Tibial artery (tissue), 4 donors: ENCODE data around the gene SORL1-AS1.
"Not testable (repeated sequence)": the region's sequence is repeated elsewhere in the genome, so short reads cannot be mapped to it uniquely, and the experiment has no call there.

Experiments
- DNase-seq, 2 donors: peaks; one replicate each; pipeline ENCODE4 v3.0.0-alpha.2; 2019
- H3K27ac ChIP-seq, 2 donors: fragments of 200-600 bp; sonication (generic) in 1 of 2; 1 replicate in 1 of 2; 2 replicates in 1 of 2; pipeline ENCODE4 v1.5.1; 2018 to 2019; ENCODE audit warnings: mild to moderate bottlenecking in 1 of 2
- H3K27me3 ChIP-seq, 2 donors: fragments of 200-600 bp; sonication (generic) in 1 of 2; one replicate each; pipeline versions ENCODE4 v1.5.1 to v1.6.0; 2016 to 2019
- H3K36me3 ChIP-seq, 3 donors: fragments of 200-600 bp; sonication (generic) in 2 of 3; one replicate each; pipeline ENCODE4 v1.5.1; 2016 to 2019; ENCODE audit warnings: mild to moderate bottlenecking in 2 of 3
- H3K4me1 ChIP-seq, 4 donors: fragments of 200-600 bp; sonication (generic) in 2 of 4; 1 replicate in 3 of 4; 2 replicates in 1 of 4; pipeline ENCODE4 v1.5.1; 2016 to 2019
- H3K4me3 ChIP-seq, 2 donors: fragments of 200-600 bp; sonication (generic) in 1 of 2; 1 replicate in 1 of 2; 2 replicates in 1 of 2; pipeline ENCODE4 v1.5.1; 2018 to 2019; ENCODE audit warnings: mild to moderate bottlenecking in 2 of 2
- H3K9me3 ChIP-seq, 3 donors: fragments of 200-600 bp; sonication (generic) in 1 of 3; one replicate each; pipeline ENCODE4 v1.5.1; 2016 to 2019
- intact Hi-C: fragments of 100-400 bp; cut with DNase I; formaldehyde crosslinking; loops from one replicate; pipeline ENCODE4 v1.15.0; 2023; ENCODE audit warnings: low total_unique reads
- TF ChIP-seq, protein P1 (sequence below), 2 experiments: fragments of 200-600 bp in 1 of 2; fragments of 450-650 bp in 1 of 2; IDR thresholded peaks; one replicate each; pipeline ENCODE4 v1.5.1; 2017 to 2019; ENCODE audit warnings: antibody characterized with exemption in 2 of 2, mild to moderate bottlenecking in 1 of 2, moderate library complexity in 1 of 2

The SORL1-AS1 gene

DNA sequence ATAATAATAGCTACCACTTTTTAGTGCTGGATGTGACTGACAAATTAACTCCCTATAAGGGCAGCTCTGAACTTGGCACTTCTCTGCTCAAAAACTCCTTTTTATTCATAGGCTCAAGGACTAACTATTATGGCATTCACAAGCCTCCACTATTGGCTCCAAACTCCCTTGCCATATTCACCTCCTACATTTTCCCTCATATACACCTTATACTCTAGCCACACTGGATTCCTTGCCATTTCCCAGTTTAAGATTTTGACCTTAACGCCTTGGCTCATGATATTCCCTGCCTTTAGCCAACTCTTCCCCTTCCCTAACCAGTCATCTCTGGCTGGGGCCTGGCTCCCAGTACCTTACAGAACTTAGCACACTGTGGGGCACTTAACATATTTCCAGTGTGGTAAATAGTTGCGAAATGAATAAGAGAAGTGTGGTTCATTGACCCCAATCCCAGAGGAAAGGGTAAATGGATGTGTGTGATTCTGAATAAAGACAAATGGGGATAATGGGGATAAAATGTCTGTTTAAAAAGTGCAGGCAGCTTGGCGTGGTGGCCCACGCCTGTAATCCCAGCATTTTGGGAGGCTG lies 40.7 kb downstream of the SORL1-AS1 start:
- no peak overlapping the region for H3K27ac ChIP-seq
- no peaks in the 10 kb centered on the region for H3K9me3 ChIP-seq
- TF ChIP-seq, protein P1, sequence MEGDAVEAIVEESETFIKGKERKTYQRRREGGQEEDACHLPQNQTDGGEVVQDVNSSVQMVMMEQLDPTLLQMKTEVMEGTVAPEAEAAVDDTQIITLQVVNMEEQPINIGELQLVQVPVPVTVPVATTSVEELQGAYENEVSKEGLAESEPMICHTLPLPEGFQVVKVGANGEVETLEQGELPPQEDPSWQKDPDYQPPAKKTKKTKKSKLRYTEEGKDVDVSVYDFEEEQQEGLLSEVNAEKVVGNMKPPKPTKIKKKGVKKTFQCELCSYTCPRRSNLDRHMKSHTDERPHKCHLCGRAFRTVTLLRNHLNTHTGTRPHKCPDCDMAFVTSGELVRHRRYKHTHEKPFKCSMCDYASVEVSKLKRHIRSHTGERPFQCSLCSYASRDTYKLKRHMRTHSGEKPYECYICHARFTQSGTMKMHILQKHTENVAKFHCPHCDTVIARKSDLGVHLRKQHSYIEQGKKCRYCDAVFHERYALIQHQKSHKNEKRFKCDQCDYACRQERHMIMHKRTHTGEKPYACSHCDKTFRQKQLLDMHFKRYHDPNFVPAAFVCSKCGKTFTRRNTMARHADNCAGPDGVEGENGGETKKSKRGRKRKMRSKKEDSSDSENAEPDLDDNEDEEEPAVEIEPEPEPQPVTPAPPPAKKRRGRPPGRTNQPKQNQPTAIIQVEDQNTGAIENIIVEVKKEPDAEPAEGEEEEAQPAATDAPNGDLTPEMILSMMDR (IDR thresholded peaks at IDR 0.05) = no peak
- intact Hi-C loops = no loop called here
- no peak for DNase-seq
- H3K36me3 ChIP-seq = no peaks in the 10 kb centered on the region
- H3K4me3 ChIP-seq = no peak overlapping the region
- H3K27me3 ChIP-seq = no peaks in the 10 kb centered on the region
- H3K4me1 ChIP-seq = peaks cover 0 to 17% (median 8%) of the 10 kb centered on the region in 4 donors

DNA sequence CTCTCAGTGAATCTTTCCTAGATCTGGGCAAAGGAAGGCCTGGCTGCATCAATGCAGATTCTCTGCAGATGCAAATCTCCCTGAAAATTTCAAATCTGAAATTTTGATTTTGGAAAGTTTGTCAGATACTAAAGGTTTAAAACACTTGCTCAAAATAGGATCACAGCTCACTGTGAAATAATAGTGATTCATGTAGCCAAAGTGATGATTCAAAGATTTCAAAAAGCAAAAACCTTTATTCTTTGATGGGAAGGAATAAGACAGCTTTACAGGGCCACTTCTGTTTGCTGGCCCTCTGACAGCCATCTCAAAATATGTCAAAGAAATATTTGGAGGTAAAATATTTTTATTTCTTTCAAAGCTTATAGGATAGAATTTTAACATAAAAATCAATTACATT lies 41.4 kb downstream of the SORL1-AS1 start:
- DNase-seq, H3K9me3 ChIP-seq, intact Hi-C loops, H3K4me1 ChIP-seq, H3K36me3 ChIP-seq, H3K4me3 ChIP-seq, H3K27me3 ChIP-seq, H3K27ac ChIP-seq: not testable (repeated sequence)

DNA sequence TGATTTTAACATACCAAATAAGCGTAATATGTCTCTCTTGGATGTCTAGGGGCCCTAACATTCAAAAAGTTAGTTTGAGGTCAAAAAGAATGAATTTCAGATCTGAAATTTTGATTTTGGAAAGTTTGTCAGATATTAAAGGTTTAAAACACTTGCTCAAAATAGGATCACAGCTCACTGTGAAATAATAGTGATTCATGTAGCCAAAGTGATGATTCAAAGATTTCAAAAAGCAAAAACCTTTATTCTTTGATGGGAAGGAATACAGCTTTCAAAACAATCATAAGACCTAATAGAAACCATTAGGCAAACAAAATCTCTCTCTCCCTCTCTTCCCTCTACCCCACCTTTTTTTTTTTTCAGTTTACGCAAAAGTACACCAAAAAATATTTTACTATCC lies 42.7 kb downstream of the SORL1-AS1 start:
- H3K4me1 ChIP-seq, H3K27ac ChIP-seq, H3K4me3 ChIP-seq, intact Hi-C loops, DNase-seq, H3K9me3 ChIP-seq, H3K36me3 ChIP-seq, H3K27me3 ChIP-seq: not testable (repeated sequence)

DNA sequence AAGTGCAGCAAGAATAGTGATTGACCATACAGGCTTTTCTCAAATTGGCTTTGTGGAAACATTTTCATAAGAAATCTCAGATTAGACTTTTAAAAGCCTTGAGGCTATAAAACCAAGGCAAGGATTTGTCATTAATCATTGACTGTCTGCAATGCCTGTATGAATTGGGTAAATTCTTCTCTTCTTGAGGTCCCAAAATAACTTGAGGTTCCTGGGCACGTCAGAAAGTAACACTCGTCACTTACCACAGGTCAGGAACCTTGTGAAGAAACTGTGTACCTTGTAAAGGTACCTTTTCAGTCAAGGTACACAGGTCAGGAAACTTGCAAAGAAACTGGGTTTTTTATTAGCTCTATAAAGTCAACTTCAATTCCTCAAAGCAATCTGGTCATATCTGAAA lies 43.9 kb downstream of the SORL1-AS1 start:
- intact Hi-C loops = no loop called here
- TF ChIP-seq, protein P1 (IDR thresholded peaks at IDR 0.05) = no peak

DNA sequence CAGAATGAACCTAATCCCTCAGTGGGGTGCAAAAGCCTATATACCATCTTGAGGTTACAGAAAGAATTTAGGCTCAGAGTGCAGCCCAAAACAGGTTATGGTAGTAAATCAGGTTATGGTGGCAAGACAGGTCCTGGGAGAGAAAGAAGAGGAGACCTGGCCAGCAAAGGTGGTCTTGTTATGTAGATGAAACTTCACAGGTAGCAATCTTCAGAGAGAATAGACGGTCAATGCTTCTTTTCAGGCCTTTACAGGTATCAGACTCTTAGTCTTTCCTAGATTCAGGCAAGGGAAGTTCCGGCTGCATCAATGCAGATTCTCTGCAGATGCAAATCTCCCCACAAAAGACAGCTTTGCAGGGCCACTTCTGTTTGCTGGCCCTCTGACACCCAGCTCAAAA lies 46.5 kb downstream of the SORL1-AS1 start:
- intact Hi-C loops = no loop called here
- no peaks in the 10 kb centered on the region for H3K36me3 ChIP-seq
- DNase-seq = no peak
- no peaks in the 10 kb centered on the region for H3K9me3 ChIP-seq
- H3K27me3 ChIP-seq = no peaks in the 10 kb centered on the region
- no peak overlapping the region for H3K4me3 ChIP-seq
- no peak overlapping the region for H3K27ac ChIP-seq
- TF ChIP-seq, protein P1 (IDR thresholded peaks at IDR 0.05) = no peak
- no peaks in the 10 kb centered on the region for H3K4me1 ChIP-seq

More for the DNA sequence above, 43.9 kb downstream of the SORL1-AS1 start:
- no peak overlapping the region for H3K27ac ChIP-seq
- H3K27me3 ChIP-seq = no peaks in the 10 kb centered on the region
- no peak overlapping the region for H3K4me3 ChIP-seq
- no peaks in the 10 kb centered on the region for H3K4me1 ChIP-seq
- DNase-seq = no peak
- H3K36me3 ChIP-seq = no peaks in the 10 kb centered on the region
- H3K9me3 ChIP-seq = no peaks in the 10 kb centered on the region

DNA sequence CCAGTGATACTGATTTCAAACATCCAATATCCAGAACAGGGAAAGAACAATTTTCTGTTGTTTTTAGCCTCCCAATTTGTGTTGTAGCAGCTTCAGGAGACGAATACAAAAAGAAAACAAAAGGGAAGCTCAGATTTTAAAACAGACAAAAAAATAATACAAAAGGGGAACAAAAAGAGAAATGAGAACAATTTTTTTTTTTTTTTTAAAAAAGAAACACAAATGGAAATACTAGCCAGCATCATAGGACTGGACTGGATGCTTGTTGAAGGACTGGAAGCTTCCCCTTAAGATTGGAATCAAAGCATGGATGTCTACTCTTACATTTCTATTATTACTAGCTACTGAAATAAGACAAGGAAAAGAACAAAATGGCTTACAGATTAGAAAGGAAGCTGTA lies 47.1 kb downstream of the SORL1-AS1 start:
- H3K4me3 ChIP-seq = no peak overlapping the region
- TF ChIP-seq, protein P1 (IDR thresholded peaks at IDR 0.05) = no peak
- H3K4me1 ChIP-seq = no peaks in the 10 kb centered on the region
- intact Hi-C loops = no loop called here
- DNase-seq = no peak
- H3K36me3 ChIP-seq = no peaks in the 10 kb centered on the region
- H3K27me3 ChIP-seq = no peaks in the 10 kb centered on the region
- H3K27ac ChIP-seq = no peak overlapping the region
- no peaks in the 10 kb centered on the region for H3K9me3 ChIP-seq

DNA sequence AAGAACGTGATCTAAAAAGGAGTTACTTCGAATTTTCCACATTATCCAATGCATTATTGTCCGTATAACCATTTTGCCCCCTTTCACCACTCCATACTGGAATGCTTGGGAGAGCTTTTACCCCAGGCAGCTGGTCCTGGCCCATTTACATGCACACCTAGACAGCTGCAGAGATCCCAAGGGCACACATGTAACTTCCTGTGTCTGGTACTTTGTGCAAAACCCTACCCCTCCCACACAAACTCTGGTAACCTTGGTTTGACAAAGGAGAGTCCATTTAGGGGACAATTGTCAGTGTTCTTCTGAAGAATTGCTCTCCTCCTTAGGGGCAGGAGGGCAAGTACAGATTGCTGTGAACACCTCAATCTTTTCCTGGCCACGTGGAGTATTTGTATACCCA lies 58.0 kb downstream of the SORL1-AS1 start:
- intact Hi-C loops = no loop called here
- Histone ChIP-seq H3K4me1 (no peaks in the 10 kb centered on the region), H3K36me3 (no peaks in the 10 kb centered on the region), H3K27ac (no peak overlapping the region), H3K4me3 (no peak overlapping the region), H3K27me3 (no peaks in the 10 kb centered on the region), H3K9me3 (no peaks in the 10 kb centered on the region)
- no peak for DNase-seq
- TF ChIP-seq, protein P1 (IDR thresholded peaks at IDR 0.05) = no peak
